Gastrocnemius medialis (tissue), 4 donors: ENCODE measurements around the gene USP34. TPM values are rescaled to one million over a fixed set of nuclear protein-coding genes. Genes with fewer than 3 reads are reported as not detected.

Experiments
- ATAC-seq, 2 donors: fragments of 150-250 bp; one replicate each; pipeline ENCODE4 v1.9.1; 2016
- DNase-seq, 2 donors: peaks; one replicate each; pipeline ENCODE4 v3.0.0-alpha.2; 2019
- H3K27ac ChIP-seq, 4 donors: fragments of 200-600 bp; sonication (generic); 1 replicate in 1 of 4; 2 replicates in 3 of 4; pipeline ENCODE4 v1.5.1; 2016 to 2018; ENCODE audit warnings: mild to moderate bottlenecking in 2 of 4, moderate library complexity in 1 of 4
- H3K27me3 ChIP-seq, 3 donors: fragments of 200-600 bp; sonication (generic) in 2 of 3; 1 replicate in 1 of 3; 2 replicates in 2 of 3; pipeline versions ENCODE4 v1.5.1 to v1.6.0; 2016 to 2019; ENCODE audit warnings: mild to moderate bottlenecking in 1 of 3, moderate library complexity in 1 of 3
- H3K36me3 ChIP-seq, 2 donors: fragments of 200-600 bp; sonication (generic) in 1 of 2; one replicate each; pipeline ENCODE4 v1.5.1; 2017 to 2018
- H3K4me1 ChIP-seq, 2 donors: fragments of 200-600 bp; sonication (generic) in 1 of 2; one replicate each; pipeline ENCODE4 v1.5.1; 2016 to 2017; ENCODE audit warnings: mild to moderate bottlenecking in 2 of 2
- H3K4me3 ChIP-seq, 4 donors: fragments of 200-600 bp; sonication (generic) in 3 of 4; 1 replicate in 1 of 4; 2 replicates in 3 of 4; pipeline ENCODE4 v1.5.1; 2016 to 2019; ENCODE audit warnings: mild to moderate bottlenecking in 2 of 4
- H3K9me3 ChIP-seq, 3 donors: fragments of 200-600 bp; sonication (generic) in 2 of 3; 1 replicate in 1 of 3; 2 replicates in 2 of 3; pipeline ENCODE4 v1.5.1; 2016 to 2019
- CTCF ChIP-seq, 5 experiments: fragments of 450-650 bp in 3 of 5; fragments of 200-600 bp in 2 of 5; sonication (generic) in 2 of 5; IDR thresholded peaks in 4 of 5; conservative IDR thresholded peaks in 1 of 5; 1 replicate in 4 of 5; 2 replicates in 1 of 5; pipeline ENCODE4 v1.5.1; 2016 to 2019; ENCODE audit warnings: antibody characterized with exemption in 5 of 5, mild to moderate bottlenecking in 3 of 5, moderate library complexity in 3 of 5
- POLR2A ChIP-seq, 2 donors: fragments of 450-650 bp; IDR thresholded peaks; one replicate each; pipeline ENCODE4 v1.6.1; 2017; ENCODE audit warnings: antibody characterized with exemption in 2 of 2, mild to moderate bottlenecking in 2 of 2, moderate library complexity in 2 of 2
- in situ Hi-C, 4 donors: fragments of 200-750 bp; cut with MboI; loops; one replicate each; pipeline versions ENCODE4 v1.15.0 to v1.8.0; 2017; ENCODE audit warnings: low sequenced_read_pairs in 4 of 4
- intact Hi-C: fragments of 100-400 bp; cut with DNase I; formaldehyde crosslinking; loops from one replicate; pipeline ENCODE4 v1.15.1; 2023; ENCODE audit warnings: low total_unique reads
- total RNA-seq, 4 donors: library from RNA; depleted of rRNA; stranded (reverse); fragments of >200 nt; gene quantifications; one replicate each; pipeline versions ENCODE4 v1.1.0 to v1.2.3, GENCODE V29; 2016

USP34 gene
- total RNA-seq, 4 donors from 2014 or later: 64.5 to 150 (median 76.3) TPM

GRCh38 chr2:61318553-61318952, 152.3 kb downstream of the USP34 start:
- ATAC-seq: no peak
- Histone ChIP-seq H3K36me3 (peaks cover 0 to 38% of the 10 kb centered on the region in 2 donors), H3K27ac (no peak overlapping the region), H3K4me1 (no peaks in the 10 kb centered on the region), H3K27me3 (no peaks in the 10 kb centered on the region), H3K9me3 (no peaks in the 10 kb centered on the region), H3K4me3 (no peak overlapping the region)
- no peak for DNase-seq
- TF ChIP-seq CTCF (IDR thresholded peaks at IDR 0.05 in 4 of 5, conservative IDR thresholded peaks at IDR 0.05 in 1 of 5): no peak
- no peak for TF ChIP-seq POLR2A (IDR thresholded peaks at IDR 0.05)
- intact Hi-C loops: no loop called here
- in situ Hi-C loops: no loop called here

GRCh38 chr2:61295981-61296380, 174.9 kb downstream of the USP34 start:
- in situ Hi-C loops (no loop called here), intact Hi-C loops (no loop called here)
- no peaks in the 10 kb centered on the region for H3K9me3 ChIP-seq
- H3K27me3 ChIP-seq: no peaks in the 10 kb centered on the region
- H3K27ac ChIP-seq: no peak overlapping the region
- H3K4me3 ChIP-seq: no peak overlapping the region
- H3K36me3 ChIP-seq: peaks cover 0 to 55% of the 10 kb centered on the region in 2 donors
- TF ChIP-seq POLR2A (IDR thresholded peaks at IDR 0.05) (no peak), CTCF (IDR thresholded peaks at IDR 0.05 in 4 of 5, conservative IDR thresholded peaks at IDR 0.05 in 1 of 5) (no peak)
- ATAC-seq: no peak
- no peaks in the 10 kb centered on the region for H3K4me1 ChIP-seq
- no peak for DNase-seq

GRCh38 chr2:61291851-61292575, 178.9 kb downstream of the USP34 start:
- no peaks in the 10 kb centered on the region for H3K9me3 ChIP-seq
- in situ Hi-C loops (no loop called here), intact Hi-C loops (no loop called here)
- DNase-seq (no peak), ATAC-seq (no peak)
- TF ChIP-seq CTCF (IDR thresholded peaks at IDR 0.05 in 4 of 5, conservative IDR thresholded peaks at IDR 0.05 in 1 of 5): no peak
- no peak for TF ChIP-seq POLR2A (IDR thresholded peaks at IDR 0.05)
- H3K4me1 ChIP-seq: no peaks in the 10 kb centered on the region
- H3K4me3 ChIP-seq: no peak overlapping the region
- no peak overlapping the region for H3K27ac ChIP-seq
- H3K27me3 ChIP-seq: no peaks in the 10 kb centered on the region
- peaks cover 0 to 46% of the 10 kb centered on the region in 2 donors for H3K36me3 ChIP-seq

- in situ Hi-C loops: no loop called here
- H3K4me3 ChIP-seq: no peak overlapping the region
- no peaks in the 10 kb centered on the region for H3K4me1 ChIP-seq
- H3K36me3 ChIP-seq: peaks cover 0 to 16% of the 10 kb centered on the region in 2 donors
- no peak for ATAC-seq
- no peak for DNase-seq
- no peaks in the 10 kb centered on the region for H3K27me3 ChIP-seq
- H3K9me3 ChIP-seq: no peaks in the 10 kb centered on the region
- TF ChIP-seq CTCF (IDR thresholded peaks at IDR 0.05 in 4 of 5, conservative IDR thresholded peaks at IDR 0.05 in 1 of 5): no peak
- no peak overlapping the region for H3K27ac ChIP-seq
- intact Hi-C loops: no loop called here
Measured at GRCh38 chr2:61288070-61288841, 182.6 kb downstream of the USP34 start.
